Suprapubic skin (tissue), 3 donors: ENCODE results near the gene CLEC2L.

Experiments
- EP300 ChIP-seq: sonication (generic); formaldehyde crosslinking; IDR thresholded peaks from one replicate; pipeline ENCODE4 v1.6.1; 2017; ENCODE audit warnings: antibody characterized with exemption
- POLR2A ChIP-seq, 2 donors: fragments of 450-650 bp; IDR thresholded peaks; one replicate each; pipeline ENCODE4 v1.6.1; 2017; ENCODE audit warnings: antibody characterized with exemption in 2 of 2, mild to moderate bottlenecking in 2 of 2, moderate library complexity in 2 of 2
- TF ChIP-seq, protein P1 (sequence below), 2 donors: fragments of 200-600 bp in 1 of 2; fragments of 450-650 bp in 1 of 2; sonication (generic) in 1 of 2; IDR thresholded peaks; one replicate each; pipeline ENCODE4 v1.5.1; 2016 to 2019; ENCODE audit warnings: antibody characterized with exemption in 2 of 2, mild to moderate bottlenecking in 1 of 2, moderate library complexity in 1 of 2

- no peak for TF ChIP-seq POLR2A (IDR thresholded peaks at IDR 0.05)
- no peak for TF ChIP-seq EP300
- TF ChIP-seq, protein P1, sequence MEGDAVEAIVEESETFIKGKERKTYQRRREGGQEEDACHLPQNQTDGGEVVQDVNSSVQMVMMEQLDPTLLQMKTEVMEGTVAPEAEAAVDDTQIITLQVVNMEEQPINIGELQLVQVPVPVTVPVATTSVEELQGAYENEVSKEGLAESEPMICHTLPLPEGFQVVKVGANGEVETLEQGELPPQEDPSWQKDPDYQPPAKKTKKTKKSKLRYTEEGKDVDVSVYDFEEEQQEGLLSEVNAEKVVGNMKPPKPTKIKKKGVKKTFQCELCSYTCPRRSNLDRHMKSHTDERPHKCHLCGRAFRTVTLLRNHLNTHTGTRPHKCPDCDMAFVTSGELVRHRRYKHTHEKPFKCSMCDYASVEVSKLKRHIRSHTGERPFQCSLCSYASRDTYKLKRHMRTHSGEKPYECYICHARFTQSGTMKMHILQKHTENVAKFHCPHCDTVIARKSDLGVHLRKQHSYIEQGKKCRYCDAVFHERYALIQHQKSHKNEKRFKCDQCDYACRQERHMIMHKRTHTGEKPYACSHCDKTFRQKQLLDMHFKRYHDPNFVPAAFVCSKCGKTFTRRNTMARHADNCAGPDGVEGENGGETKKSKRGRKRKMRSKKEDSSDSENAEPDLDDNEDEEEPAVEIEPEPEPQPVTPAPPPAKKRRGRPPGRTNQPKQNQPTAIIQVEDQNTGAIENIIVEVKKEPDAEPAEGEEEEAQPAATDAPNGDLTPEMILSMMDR (IDR thresholded peaks at IDR 0.05): no peak
These were observed 13.9 kb upstream of the CLEC2L start for GRCh38 chr7:139509535-139509934.
